ENCODE measurements around the gene MAP3K15. TPM values are rescaled to one million over a fixed set of nuclear protein-coding genes. Genes with fewer than 3 reads are reported as not detected.

MAP3K15 gene
- polyA plus RNA-seq, 1 of the 3 experiments (the other 2 are of a cell fraction) = 0.07 TPM

DNA sequence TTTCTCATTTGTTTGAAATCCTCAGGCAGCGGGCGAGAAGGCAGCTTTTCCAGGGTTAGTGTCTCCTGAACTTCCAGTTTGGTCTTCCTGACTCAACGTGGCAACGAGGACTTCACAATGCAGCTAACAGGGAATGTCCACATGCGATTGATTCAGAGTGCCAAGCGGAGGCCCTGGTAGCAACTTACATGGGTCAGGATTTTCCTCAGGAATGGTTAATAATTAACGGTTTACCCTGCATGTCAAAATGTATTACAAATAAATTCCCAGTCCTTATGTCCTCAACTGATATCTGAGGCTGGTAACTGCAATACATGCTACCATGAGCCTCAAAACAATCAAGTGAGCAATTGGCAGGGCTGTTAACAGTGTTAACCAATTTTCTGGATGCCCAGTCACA is 67.2 kb downstream of the MAP3K15 start:
- H3K27ac ChIP-seq (ENCODE audit: low read depth in 2 of 2, low read length in 1 of 2) = no peak overlapping the region
- H3K4me2 ChIP-seq = no peak overlapping the region
- 32% methylated on average over 7 of the region's 7 CpGs for WGBS (ENCODE audit: low lambda C conversion rate)
- no peaks in the 10 kb centered on the region for H3F3A ChIP-seq (replicated peaks; ENCODE audit: insufficient read depth)
- no peaks in the 10 kb centered on the region for H3K79me2 ChIP-seq (ENCODE audit: insufficient read depth)
- H3K4me3 ChIP-seq (ENCODE audit: low read depth in 2 of 2, low read length in 1 of 2) = no peak overlapping the region
- H3K27me3 ChIP-seq (ENCODE audit: insufficient read depth) = peaks cover under 1% of the 10 kb centered on the region; the same call in 1 of the 2 replicates
- H3K9ac ChIP-seq = no peak overlapping the region
- POLR2A ChIA-PET = no interaction called here
- H3K4me1 ChIP-seq (ENCODE audit: control insufficient read depth in 1 of 2, insufficient read depth in 2 of 2, low read depth in 1 of 2, low read length in 1 of 2) = no peaks in the 10 kb centered on the region
- no peaks in the 10 kb centered on the region for H4K20me1 ChIP-seq (ENCODE audit: insufficient read depth)
- no peak overlapping the region for H2AFZ ChIP-seq (ENCODE audit: low read depth)
- no peaks in the 10 kb centered on the region for H3K36me3 ChIP-seq (replicated peaks in 1 of 2; ENCODE audit: control insufficient read depth in 1 of 2, insufficient read depth in 2 of 2, low read length in 1 of 2)
- H3K9me3 ChIP-seq = no peaks in the 10 kb centered on the region
- no peaks in the 10 kb centered on the region for H3K9me2 ChIP-seq
- CTCF ChIA-PET = no interaction called here
- TF ChIP-seq, protein P1, sequence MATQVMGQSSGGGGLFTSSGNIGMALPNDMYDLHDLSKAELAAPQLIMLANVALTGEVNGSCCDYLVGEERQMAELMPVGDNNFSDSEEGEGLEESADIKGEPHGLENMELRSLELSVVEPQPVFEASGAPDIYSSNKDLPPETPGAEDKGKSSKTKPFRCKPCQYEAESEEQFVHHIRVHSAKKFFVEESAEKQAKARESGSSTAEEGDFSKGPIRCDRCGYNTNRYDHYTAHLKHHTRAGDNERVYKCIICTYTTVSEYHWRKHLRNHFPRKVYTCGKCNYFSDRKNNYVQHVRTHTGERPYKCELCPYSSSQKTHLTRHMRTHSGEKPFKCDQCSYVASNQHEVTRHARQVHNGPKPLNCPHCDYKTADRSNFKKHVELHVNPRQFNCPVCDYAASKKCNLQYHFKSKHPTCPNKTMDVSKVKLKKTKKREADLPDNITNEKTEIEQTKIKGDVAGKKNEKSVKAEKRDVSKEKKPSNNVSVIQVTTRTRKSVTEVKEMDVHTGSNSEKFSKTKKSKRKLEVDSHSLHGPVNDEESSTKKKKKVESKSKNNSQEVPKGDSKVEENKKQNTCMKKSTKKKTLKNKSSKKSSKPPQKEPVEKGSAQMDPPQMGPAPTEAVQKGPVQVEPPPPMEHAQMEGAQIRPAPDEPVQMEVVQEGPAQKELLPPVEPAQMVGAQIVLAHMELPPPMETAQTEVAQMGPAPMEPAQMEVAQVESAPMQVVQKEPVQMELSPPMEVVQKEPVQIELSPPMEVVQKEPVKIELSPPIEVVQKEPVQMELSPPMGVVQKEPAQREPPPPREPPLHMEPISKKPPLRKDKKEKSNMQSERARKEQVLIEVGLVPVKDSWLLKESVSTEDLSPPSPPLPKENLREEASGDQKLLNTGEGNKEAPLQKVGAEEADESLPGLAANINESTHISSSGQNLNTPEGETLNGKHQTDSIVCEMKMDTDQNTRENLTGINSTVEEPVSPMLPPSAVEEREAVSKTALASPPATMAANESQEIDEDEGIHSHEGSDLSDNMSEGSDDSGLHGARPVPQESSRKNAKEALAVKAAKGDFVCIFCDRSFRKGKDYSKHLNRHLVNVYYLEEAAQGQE (IDR thresholded peaks at IDR 0.05; ENCODE audit: low read depth, low read length) = no peak
- no peak for TF ChIP-seq JUND (IDR thresholded peaks at IDR 0.05)
- TF ChIP-seq TAF1 (IDR thresholded peaks at IDR 0.05; ENCODE audit: borderline replicate concordance, low read depth, low read length) = no peak
- no peak for TF ChIP-seq RXRA (IDR thresholded peaks at IDR 0.05; ENCODE audit: borderline replicate concordance, low read depth)
- TF ChIP-seq POLR2AphosphoS5 (IDR thresholded peaks at IDR 0.05; ENCODE audit: low read depth, low read length) = no peak
- TF ChIP-seq SMC3 (IDR thresholded peaks at IDR 0.05; ENCODE audit: low read depth, low read length) = no peak
- no peak for TF ChIP-seq MEF2A (IDR thresholded peaks at IDR 0.05; ENCODE audit: borderline replicate concordance, low read depth)
- TF ChIP-seq, protein P2, sequence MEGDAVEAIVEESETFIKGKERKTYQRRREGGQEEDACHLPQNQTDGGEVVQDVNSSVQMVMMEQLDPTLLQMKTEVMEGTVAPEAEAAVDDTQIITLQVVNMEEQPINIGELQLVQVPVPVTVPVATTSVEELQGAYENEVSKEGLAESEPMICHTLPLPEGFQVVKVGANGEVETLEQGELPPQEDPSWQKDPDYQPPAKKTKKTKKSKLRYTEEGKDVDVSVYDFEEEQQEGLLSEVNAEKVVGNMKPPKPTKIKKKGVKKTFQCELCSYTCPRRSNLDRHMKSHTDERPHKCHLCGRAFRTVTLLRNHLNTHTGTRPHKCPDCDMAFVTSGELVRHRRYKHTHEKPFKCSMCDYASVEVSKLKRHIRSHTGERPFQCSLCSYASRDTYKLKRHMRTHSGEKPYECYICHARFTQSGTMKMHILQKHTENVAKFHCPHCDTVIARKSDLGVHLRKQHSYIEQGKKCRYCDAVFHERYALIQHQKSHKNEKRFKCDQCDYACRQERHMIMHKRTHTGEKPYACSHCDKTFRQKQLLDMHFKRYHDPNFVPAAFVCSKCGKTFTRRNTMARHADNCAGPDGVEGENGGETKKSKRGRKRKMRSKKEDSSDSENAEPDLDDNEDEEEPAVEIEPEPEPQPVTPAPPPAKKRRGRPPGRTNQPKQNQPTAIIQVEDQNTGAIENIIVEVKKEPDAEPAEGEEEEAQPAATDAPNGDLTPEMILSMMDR (IDR thresholded peaks at IDR 0.05) = no peak
- no peak for TF ChIP-seq CHD2 (IDR thresholded peaks at IDR 0.05; ENCODE audit: low read length, partially characterized antibody)
- TF ChIP-seq YY1 (IDR thresholded peaks at IDR 0.05; ENCODE audit: low read depth) = no peak
- TF ChIP-seq, protein P3, sequence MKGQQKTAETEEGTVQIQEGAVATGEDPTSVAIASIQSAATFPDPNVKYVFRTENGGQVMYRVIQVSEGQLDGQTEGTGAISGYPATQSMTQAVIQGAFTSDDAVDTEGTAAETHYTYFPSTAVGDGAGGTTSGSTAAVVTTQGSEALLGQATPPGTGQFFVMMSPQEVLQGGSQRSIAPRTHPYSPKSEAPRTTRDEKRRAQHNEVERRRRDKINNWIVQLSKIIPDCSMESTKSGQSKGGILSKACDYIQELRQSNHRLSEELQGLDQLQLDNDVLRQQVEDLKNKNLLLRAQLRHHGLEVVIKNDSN (IDR thresholded peaks at IDR 0.05; ENCODE audit: borderline replicate concordance, low read depth) = no peak
- TF ChIP-seq TCF12 (IDR thresholded peaks at IDR 0.05) = no peak
- TF ChIP-seq RFX5 (IDR thresholded peaks at IDR 0.05; ENCODE audit: low read length) = no peak
- TF ChIP-seq EZH2phosphoT487 (IDR thresholded peaks at IDR 0.05; ENCODE audit: borderline replicate concordance, low read depth) = no peak
- no peak for TF ChIP-seq GABPA (IDR thresholded peaks at IDR 0.05; ENCODE audit: low read depth)
- no peak for TF ChIP-seq ELF1 (IDR thresholded peaks at IDR 0.05)
- TF ChIP-seq NRF1 (IDR thresholded peaks at IDR 0.05; ENCODE audit: low read depth, low read length) = no peak
- TF ChIP-seq, protein P4, sequence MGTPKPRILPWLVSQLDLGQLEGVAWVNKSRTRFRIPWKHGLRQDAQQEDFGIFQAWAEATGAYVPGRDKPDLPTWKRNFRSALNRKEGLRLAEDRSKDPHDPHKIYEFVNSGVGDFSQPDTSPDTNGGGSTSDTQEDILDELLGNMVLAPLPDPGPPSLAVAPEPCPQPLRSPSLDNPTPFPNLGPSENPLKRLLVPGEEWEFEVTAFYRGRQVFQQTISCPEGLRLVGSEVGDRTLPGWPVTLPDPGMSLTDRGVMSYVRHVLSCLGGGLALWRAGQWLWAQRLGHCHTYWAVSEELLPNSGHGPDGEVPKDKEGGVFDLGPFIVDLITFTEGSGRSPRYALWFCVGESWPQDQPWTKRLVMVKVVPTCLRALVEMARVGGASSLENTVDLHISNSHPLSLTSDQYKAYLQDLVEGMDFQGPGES (IDR thresholded peaks at IDR 0.05; ENCODE audit: low read depth, low read length) = no peak
- TF ChIP-seq, protein P5, sequence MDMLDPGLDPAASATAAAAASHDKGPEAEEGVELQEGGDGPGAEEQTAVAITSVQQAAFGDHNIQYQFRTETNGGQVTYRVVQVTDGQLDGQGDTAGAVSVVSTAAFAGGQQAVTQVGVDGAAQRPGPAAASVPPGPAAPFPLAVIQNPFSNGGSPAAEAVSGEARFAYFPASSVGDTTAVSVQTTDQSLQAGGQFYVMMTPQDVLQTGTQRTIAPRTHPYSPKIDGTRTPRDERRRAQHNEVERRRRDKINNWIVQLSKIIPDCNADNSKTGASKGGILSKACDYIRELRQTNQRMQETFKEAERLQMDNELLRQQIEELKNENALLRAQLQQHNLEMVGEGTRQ (IDR thresholded peaks at IDR 0.05; ENCODE audit: borderline replicate concordance, low read depth, low read length) = no peak
- TF ChIP-seq GATA2 (CRISPR knock-in tag; IDR thresholded peaks at IDR 0.05) = no peak
- DNase-seq = no peak
